ENCODE data around the gene PROM2.

PROM2 gene

DNA sequence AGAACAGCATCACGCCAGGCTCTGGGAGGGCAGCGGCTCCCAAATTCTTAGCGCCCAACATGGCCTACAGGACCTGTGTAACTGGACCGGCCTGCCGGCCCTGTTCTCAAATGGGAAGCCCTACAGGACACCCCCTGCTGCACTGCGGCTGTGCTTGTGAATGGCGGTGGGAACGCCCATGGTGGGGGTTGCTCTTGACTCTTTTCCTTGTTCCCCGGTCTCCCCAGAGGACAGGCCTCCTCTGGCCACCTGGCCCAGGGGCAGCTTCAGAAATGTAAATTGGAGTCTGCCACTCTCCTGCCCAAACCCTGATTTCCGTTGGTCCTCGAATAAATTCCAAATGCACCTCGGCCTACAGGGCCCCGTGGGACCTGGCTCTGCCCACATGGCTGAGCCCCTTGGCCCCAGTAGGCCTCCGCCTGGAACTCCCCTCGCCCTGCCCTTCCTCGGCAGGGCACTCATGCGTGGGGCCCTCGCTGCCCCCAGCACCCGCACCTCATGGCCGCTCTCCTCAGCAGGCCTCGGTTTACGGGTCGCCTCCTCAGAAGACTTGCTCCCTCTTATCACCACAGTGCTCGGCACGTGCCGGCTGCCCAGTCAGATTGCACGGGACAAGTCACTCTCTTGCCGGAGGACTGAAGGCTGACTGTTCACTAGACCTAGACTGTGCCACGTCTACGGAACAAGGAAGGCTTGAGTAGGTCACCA lies 52.3 kb downstream of the PROM2 start:
- intact Hi-C loops (cut with DNase I; ENCODE audit: low total_unique reads) = no loop called here
- Histone ChIP-seq H3K36me3 (no peaks in the 10 kb centered on the region), H3K4me1 (no peaks in the 10 kb centered on the region), H3K27me3 (no peaks in the 10 kb centered on the region), H3K9me3 (no peaks in the 10 kb centered on the region), H3K4me3 (no peak overlapping the region), H3K27ac (no peak overlapping the region)
- DNase-seq = no peak
- no peak for TF ChIP-seq CTCF (IDR thresholded peaks at IDR 0.05)

DNA sequence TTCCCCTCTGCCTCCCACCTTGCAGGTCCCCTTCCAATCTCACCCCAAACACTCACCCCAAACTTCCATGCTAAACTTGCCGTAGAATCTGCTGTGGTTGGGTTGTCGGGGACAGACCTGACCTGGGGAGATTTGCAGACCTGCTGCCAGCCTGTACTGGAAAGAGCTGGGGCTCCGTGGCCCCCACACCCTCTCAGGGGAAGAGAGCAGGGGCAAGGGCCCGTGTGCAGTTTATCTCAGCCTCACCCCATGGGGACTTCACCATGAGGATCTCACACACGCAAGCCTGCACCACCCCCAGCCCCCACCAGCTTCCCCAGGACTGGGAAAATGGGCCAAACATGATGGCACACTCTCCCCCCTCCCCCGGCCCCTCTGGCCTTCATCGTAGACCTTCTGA lies 53.6 kb downstream of the PROM2 start:
- intact Hi-C loops (cut with DNase I; ENCODE audit: low total_unique reads) = no loop called here
- no peak for TF ChIP-seq CTCF (IDR thresholded peaks at IDR 0.05)
- Histone ChIP-seq H3K9me3 (no peaks in the 10 kb centered on the region), H3K4me3 (no peak overlapping the region), H3K4me1 (no peaks in the 10 kb centered on the region), H3K36me3 (no peaks in the 10 kb centered on the region), H3K27ac (no peak overlapping the region), H3K27me3 (no peaks in the 10 kb centered on the region)
- DNase-seq = no peak

- Histone ChIP-seq H3K36me3 (no peaks in the 10 kb centered on the region), H3K27me3 (no peaks in the 10 kb centered on the region), H3K4me3 (no peak overlapping the region), H3K27ac (no peak overlapping the region), H3K9me3 (no peaks in the 10 kb centered on the region), H3K4me1 (no peaks in the 10 kb centered on the region)
- TF ChIP-seq CTCF (IDR thresholded peaks at IDR 0.05) = no peak
- intact Hi-C loops (cut with DNase I; ENCODE audit: low total_unique reads) = no loop called here
- no peak for DNase-seq
Measured at GRCh38 chr2:95328358-95329125, 54.3 kb downstream of the PROM2 start.

GRCh38 chr2:95329401-95329800 lies 55.2 kb downstream of the PROM2 start:
- H3K36me3 ChIP-seq = no peaks in the 10 kb centered on the region
- TF ChIP-seq CTCF (IDR thresholded peaks at IDR 0.05) = no peak
- H3K4me1 ChIP-seq = no peaks in the 10 kb centered on the region

GRCh38 chr2:95329891-95330793 lies 55.9 kb downstream of the PROM2 start:
- intact Hi-C loops (cut with DNase I; ENCODE audit: low total_unique reads) = no loop called here
- H3K4me3 ChIP-seq = no peak overlapping the region
- no peaks in the 10 kb centered on the region for H3K36me3 ChIP-seq
- no peak for DNase-seq
- no peaks in the 10 kb centered on the region for H3K9me3 ChIP-seq
- no peaks in the 10 kb centered on the region for H3K27me3 ChIP-seq
- no peaks in the 10 kb centered on the region for H3K4me1 ChIP-seq
- no peak overlapping the region for H3K27ac ChIP-seq
- no peak for TF ChIP-seq CTCF (IDR thresholded peaks at IDR 0.05)

More at GRCh38 chr2:95329401-95329800, 55.2 kb downstream of the PROM2 start:
- no peak overlapping the region for H3K27ac ChIP-seq
- H3K4me3 ChIP-seq = no peak overlapping the region
- no peaks in the 10 kb centered on the region for H3K27me3 ChIP-seq
- DNase-seq = no peak
- no peaks in the 10 kb centered on the region for H3K9me3 ChIP-seq
- intact Hi-C loops (cut with DNase I; ENCODE audit: low total_unique reads) = no loop called here
